AG09319 (cell line): ENCODE data around the gene ESYT2.
A peak's percentile ranks its signal among the peaks of the same experiment; 100 is the strongest.

Experiments used
- DNase-seq: peaks from one replicate; pipeline ENCODE4 v3.0.0-alpha.2; 2010; ENCODE audit warnings: low read depth; ENCODE audit errors: extremely low read depth
- TF ChIP-seq, protein P1 (sequence below): IDR thresholded peaks from 2 replicates; pipeline ENCODE4 v1.5.1; 2011; ENCODE audit warnings: low read depth, mild to moderate bottlenecking, inconsistent platforms, low read length, moderate library complexity

ESYT2 gene

DNA sequence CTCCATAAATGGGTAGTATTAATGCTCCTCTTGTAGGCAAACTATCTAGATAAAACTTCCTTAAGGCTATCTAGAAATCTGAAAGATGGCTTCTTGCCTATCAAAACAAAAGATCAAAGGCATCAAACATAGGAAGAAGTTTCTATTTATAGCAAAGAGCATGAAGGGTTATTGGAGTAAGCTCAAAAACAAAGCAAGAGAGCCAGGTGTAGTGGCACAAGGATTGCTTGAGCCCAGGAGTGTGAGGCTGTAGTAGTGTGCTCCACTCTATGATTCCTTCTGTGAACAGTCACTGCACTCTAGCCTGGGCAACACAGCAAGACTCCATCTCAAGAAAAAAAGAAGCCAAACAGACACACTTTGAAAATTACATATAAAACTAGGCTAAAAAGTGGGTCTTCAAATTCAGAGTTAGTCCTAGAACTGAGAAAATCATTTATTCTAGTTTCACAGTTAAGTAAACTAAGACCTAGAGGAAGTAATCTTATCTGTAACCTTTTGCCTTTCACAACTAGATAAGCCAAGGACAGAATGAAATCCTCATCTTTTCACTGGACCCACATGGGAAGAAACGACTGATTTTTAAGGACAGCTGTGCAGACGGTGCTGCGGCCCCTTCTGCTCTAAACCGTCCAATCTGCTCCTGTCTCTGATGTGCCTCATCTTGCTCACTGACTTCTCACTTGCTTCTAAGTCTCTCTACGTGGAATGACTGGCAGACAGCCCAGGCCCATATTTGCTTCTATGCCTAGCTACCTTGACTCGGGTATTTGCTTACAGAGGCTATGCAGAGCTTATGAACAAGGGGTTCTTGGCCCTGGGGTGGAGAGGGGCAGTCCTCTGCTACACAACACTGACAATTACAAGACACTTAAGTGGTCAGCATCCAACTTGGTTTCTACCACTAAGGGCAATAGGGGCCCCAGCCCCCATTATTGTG, 50.0 kb downstream of the ESYT2 start:
- DNase-seq: no peak
- TF ChIP-seq, protein P1, sequence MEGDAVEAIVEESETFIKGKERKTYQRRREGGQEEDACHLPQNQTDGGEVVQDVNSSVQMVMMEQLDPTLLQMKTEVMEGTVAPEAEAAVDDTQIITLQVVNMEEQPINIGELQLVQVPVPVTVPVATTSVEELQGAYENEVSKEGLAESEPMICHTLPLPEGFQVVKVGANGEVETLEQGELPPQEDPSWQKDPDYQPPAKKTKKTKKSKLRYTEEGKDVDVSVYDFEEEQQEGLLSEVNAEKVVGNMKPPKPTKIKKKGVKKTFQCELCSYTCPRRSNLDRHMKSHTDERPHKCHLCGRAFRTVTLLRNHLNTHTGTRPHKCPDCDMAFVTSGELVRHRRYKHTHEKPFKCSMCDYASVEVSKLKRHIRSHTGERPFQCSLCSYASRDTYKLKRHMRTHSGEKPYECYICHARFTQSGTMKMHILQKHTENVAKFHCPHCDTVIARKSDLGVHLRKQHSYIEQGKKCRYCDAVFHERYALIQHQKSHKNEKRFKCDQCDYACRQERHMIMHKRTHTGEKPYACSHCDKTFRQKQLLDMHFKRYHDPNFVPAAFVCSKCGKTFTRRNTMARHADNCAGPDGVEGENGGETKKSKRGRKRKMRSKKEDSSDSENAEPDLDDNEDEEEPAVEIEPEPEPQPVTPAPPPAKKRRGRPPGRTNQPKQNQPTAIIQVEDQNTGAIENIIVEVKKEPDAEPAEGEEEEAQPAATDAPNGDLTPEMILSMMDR: no peak

GRCh38 chr7:158778471-158778870, 50.8 kb downstream of the ESYT2 start:
- DNase-seq: peak; percentile 7
- TF ChIP-seq, protein P1: no peak

DNA sequence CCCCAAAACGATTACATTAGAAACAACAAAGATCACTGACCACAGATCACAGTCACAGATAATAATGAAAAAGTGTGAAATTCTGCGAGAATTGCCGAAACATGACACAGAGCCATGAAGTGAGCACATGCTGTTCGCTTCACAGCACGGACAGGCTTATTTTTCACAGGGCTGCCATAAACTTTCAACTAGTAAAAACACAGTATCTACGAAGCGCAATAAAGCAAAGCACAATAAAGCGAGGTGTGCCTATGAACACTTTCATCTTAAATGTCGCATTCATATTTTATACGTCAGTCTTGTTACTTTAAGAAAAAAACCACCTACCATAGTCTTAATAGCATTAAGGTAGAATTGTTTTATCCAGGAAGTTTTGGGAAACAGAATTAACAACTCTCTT, 51.5 kb downstream of the ESYT2 start:
- no peak for DNase-seq
- TF ChIP-seq, protein P1: no peak

- no peak for DNase-seq
- TF ChIP-seq, protein P1: no peak
Observed at GRCh38 chr7:158776474-158776873, 52.8 kb downstream of the ESYT2 start.

- TF ChIP-seq, protein P1: no peak
- DNase-seq: no peak
Observed at GRCh38 chr7:158774952-158775351, 54.4 kb downstream of the ESYT2 start.

DNA sequence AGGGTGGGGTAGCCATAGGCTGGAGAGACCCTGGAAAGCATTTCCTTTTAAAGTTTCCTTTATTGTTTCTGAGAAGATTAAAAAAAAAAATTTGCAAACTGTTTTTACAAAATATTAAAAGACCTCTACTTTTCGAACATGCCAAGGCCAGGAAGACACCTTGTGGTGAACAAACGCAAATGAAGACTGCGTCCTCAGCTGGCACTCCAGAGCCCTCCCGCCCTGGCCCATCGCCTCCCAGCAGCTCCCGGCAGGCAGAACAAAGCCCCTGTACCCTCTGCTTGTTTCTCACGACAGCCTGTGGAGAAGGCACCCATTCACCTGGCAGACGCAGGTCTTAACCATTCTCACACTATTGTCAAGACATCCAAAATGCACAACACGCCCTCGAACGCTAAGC, 56.4 kb downstream of the ESYT2 start:
- DNase-seq: no peak

GRCh38 chr7:158771213-158771834, 58.0 kb downstream of the ESYT2 start:
- TF ChIP-seq, protein P1: no peak
- no peak for DNase-seq

More for the DNA sequence above, 56.4 kb downstream of the ESYT2 start:
- TF ChIP-seq, protein P1: no peak
